GM20000 (cell line): ENCODE results near the gene CLTCL1.

Source experiments
- DNase-seq: peaks from one replicate; pipeline ENCODE4 v3.0.0; 2012; ENCODE audit warnings: low spot score
- TF ChIP-seq, protein P1 (sequence below): IDR thresholded peaks from 2 replicates; pipeline ENCODE4 v1.5.1; 2012; ENCODE audit warnings: mild to moderate bottlenecking, control low read depth; ENCODE audit errors: extremely low read depth, missing control alignments

Gene CLTCL1

GRCh38 chr22:19179497-19180048, 111.9 kb downstream of the CLTCL1 start:
- TF ChIP-seq, protein P1, sequence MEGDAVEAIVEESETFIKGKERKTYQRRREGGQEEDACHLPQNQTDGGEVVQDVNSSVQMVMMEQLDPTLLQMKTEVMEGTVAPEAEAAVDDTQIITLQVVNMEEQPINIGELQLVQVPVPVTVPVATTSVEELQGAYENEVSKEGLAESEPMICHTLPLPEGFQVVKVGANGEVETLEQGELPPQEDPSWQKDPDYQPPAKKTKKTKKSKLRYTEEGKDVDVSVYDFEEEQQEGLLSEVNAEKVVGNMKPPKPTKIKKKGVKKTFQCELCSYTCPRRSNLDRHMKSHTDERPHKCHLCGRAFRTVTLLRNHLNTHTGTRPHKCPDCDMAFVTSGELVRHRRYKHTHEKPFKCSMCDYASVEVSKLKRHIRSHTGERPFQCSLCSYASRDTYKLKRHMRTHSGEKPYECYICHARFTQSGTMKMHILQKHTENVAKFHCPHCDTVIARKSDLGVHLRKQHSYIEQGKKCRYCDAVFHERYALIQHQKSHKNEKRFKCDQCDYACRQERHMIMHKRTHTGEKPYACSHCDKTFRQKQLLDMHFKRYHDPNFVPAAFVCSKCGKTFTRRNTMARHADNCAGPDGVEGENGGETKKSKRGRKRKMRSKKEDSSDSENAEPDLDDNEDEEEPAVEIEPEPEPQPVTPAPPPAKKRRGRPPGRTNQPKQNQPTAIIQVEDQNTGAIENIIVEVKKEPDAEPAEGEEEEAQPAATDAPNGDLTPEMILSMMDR: peak; percentile 55

DNA sequence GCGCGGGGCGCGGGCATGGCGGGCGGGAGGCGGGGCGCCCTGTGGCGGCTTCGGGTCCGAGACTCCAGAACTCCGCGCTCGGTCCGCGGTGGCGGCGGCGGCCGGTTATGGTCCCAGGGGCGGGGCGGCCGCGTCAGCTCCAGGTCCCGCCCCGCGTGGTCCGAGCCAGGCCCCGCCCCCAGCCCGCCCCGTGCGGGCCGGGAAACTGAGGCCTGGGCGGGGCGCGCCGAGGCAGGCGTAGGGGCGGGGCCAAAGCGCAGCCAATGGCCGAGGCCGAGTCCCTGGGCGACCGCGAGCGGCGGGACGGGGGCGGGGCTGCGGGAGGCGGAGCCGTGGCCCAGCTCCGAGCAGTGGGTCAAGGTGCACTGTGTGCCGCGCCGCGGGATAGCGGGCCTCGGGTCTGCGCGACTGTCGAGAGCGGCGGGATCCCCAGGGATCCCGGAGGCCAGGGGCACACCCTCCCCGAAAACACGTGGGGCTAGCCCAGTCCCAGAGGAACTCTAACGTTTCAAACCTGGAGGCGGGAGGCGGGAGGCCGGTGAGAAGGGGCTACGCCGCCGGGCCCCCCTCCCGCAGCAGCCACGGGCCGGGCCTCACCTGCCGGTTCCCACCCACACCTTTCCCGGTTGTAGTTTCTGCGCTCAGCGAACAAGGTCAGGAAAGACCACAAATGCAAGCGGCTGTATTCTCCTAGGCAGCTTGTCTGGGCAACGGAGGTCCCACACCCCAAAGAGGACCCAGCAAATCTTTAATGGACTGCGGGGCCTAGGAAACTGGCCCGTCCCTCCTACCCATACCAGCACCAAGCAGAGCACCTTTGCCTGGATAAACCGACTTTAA, 112.6 kb downstream of the CLTCL1 start, which contains the start of gene SLC25A1:
TSS of gene SLC25A1 (minus strand) at position 80 of the 840 bp plus-strand sequence. CDS start at position 17, 63 bp downstream.
- DNase-seq: peak; percentile 98

More at GRCh38 chr22:19179497-19180048, 111.9 kb downstream of the CLTCL1 start:
- peak; percentile 85 for DNase-seq

DNA sequence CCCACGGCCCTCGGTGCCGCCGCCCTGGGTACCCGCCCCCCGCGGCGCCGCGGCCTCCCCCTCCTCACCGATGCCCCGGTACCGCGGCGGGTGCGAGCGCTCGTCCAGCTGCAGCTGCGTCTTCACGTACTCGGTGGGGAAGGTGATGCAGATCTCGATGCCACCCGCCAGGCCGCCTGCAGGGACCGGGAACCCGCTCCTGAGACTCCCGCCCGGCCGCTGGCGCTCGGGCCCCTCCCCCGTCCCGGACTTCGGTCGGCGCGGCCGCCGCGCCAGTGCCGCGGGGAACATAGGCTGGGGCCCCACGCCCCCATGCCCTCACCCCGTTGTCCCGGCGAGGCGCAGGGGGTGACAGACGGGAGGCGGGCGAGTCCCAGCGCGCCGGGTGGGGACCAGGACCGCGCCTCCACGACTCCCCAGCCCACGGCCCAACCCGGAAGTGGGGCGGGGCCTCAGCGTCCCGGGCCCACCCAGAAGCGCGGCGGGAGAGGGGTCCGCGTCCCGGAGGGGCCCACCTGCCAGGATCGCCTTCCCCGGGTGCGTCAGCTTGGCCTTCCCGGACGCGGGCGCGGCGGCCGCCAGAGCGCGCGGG, 113.4 kb downstream of the CLTCL1 start:
- TF ChIP-seq, protein P1: no peak
- peak; percentile 82 for DNase-seq

More for the DNA sequence above, 112.6 kb downstream of the CLTCL1 start, which contains the start of gene SLC25A1:
- TF ChIP-seq, protein P1: no peak

DNA sequence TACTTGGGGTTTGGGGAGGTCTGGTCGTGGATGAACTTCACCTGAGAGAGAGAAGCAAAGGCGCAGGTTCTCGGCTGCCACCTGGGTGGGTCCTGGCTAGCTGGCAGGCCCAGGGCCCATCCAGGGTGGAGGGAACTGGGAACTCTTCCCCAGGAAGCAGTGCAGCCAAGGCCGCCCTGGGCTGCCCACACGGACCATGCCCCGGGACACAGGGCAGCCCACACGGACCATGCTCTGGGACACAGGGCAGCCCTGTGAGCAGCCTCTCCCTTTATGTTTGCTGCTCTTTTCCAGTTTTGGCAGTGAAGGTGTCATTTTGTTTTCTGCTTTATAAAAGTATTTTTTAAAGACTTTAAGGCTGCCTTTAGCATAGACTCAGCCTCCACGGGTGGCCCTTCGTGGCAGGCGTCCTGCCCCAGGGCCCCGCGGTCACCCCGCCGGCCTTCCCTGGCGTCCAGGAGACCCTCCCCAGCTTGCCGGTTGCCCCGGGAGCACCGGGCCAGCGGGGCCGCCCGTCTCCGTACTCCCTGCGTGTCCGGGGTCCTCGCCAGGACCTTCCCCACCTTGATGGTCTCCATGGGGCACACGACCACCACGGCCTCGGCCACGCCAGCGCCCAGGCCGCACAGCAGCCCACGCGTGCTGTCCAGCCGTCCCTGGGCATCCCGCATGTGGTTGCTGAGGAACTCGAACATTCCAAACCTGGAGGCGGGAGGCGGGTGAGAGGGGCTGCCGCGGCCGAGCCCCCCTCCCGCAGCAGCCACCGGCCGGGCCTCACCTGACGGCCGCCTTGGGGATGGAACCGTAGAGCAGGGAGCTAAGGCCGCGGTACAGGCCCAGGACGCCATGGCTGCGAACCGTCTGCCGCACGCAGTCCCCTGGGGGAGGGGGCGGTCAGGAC, 114.1 kb downstream of the CLTCL1 start:
- TF ChIP-seq, protein P1: no peak
- DNase-seq: peak; percentile 45

GRCh38 chr22:19176732-19177131, 114.8 kb downstream of the CLTCL1 start:
- no peak for DNase-seq
- TF ChIP-seq, protein P1: no peak

- TF ChIP-seq, protein P1: no peak
- no peak for DNase-seq
Observed at GRCh38 chr22:19176175-19176643, 115.3 kb downstream of the CLTCL1 start.
